ENCODE data around the gene RCC1.
"Not testable (repeated sequence)": the region's sequence is repeated elsewhere in the genome, so short reads cannot be mapped to it uniquely, and the experiment has no call there.

Gene RCC1

GRCh38 chr1:28519946-28520725 lies 14.3 kb downstream of the RCC1 start:
- no peak for TF ChIP-seq CTCF (IDR thresholded peaks at IDR 0.05; ENCODE audit: control insufficient read depth, extremely low read depth, insufficient read depth)
- no peak for DNase-seq (ENCODE audit: low read depth)
- H3K4me3 ChIP-seq (ENCODE audit: low read depth, low read length) = no peak overlapping the region

- DNase-seq (ENCODE audit: low read depth); H3K4me3 ChIP-seq (ENCODE audit: low read depth, low read length): not testable (repeated sequence)
These were observed 15.0 kb downstream of the RCC1 start for GRCh38 chr1:28520796-28521195.

- no peak for DNase-seq (ENCODE audit: low read depth)
- no peak for TF ChIP-seq CTCF (IDR thresholded peaks at IDR 0.05; ENCODE audit: control insufficient read depth, extremely low read depth, insufficient read depth)
- H3K4me3 ChIP-seq (ENCODE audit: low read depth, low read length) = no peak overlapping the region
These were observed 15.8 kb downstream of the RCC1 start for GRCh38 chr1:28521502-28522164.

GRCh38 chr1:28522537-28522936 lies 16.7 kb downstream of the RCC1 start:
- DNase-seq (ENCODE audit: low read depth); H3K4me3 ChIP-seq (ENCODE audit: low read depth, low read length): not testable (repeated sequence)

GRCh38 chr1:28525002-28525642 lies 19.3 kb downstream of the RCC1 start:
- not testable (repeated sequence) for H3K4me3 ChIP-seq (ENCODE audit: low read depth, low read length); DNase-seq (ENCODE audit: low read depth)

GRCh38 chr1:28526886-28527285 lies 21.0 kb downstream of the RCC1 start:
- no peak overlapping the region for H3K4me3 ChIP-seq (ENCODE audit: low read depth, low read length)
- TF ChIP-seq CTCF (IDR thresholded peaks at IDR 0.05; ENCODE audit: control insufficient read depth, extremely low read depth, insufficient read depth) = no peak
- DNase-seq (ENCODE audit: low read depth) = peak; percentile 54

- H3K4me3 ChIP-seq (ENCODE audit: low read depth, low read length) = no peak overlapping the region
- no peak for TF ChIP-seq CTCF (IDR thresholded peaks at IDR 0.05; ENCODE audit: control insufficient read depth, extremely low read depth, insufficient read depth)
- no peak for DNase-seq (ENCODE audit: low read depth)
These were observed 24.6 kb downstream of the RCC1 start for GRCh38 chr1:28530456-28530855.

GRCh38 chr1:28534671-28535070 lies 28.8 kb downstream of the RCC1 start:
- no peak for DNase-seq (ENCODE audit: low read depth)
- H3K4me3 ChIP-seq (ENCODE audit: low read depth, low read length) = no peak overlapping the region
- TF ChIP-seq CTCF (IDR thresholded peaks at IDR 0.05; ENCODE audit: control insufficient read depth, extremely low read depth, insufficient read depth) = no peak
